OCI-LY3 (cell line): ENCODE measurements around the gene LMTK2.

Source experiments
- H2AFZ ChIP-seq: fragments of 200-600, 300-600 bp; shearing (Covaris generic); 2 replicates; pipeline ENCODE4 v1.6.0; 2014; ENCODE audit warnings: antibody characterized with exemption, low read depth, low read length
- H3K27ac ChIP-seq: fragments of 200-600, 300-600 bp; sonication (generic); 2 replicates; pipeline ENCODE4 v1.5.1; 2014; ENCODE audit warnings: mild to moderate bottlenecking, low read length, moderate library complexity, mixed read lengths
- H3K27me3 ChIP-seq: fragments of 200-600, 300-600 bp; sonication (generic); 2 replicates; pipeline ENCODE4 v1.6.1; 2014; ENCODE audit warnings: low read depth, low read length, mixed read lengths
- H3K36me3 ChIP-seq: fragments of 200-600, 300-600 bp; sonication (generic); replicated peaks from 2 replicates; pipeline ENCODE3; 2014; ENCODE audit warnings: low read depth, low read length, mixed read lengths
- H3K4me1 ChIP-seq: fragments of 300-600, 200-600 bp; sonication (generic); 2 replicates; pipeline ENCODE4 v1.6.1; 2014; ENCODE audit warnings: low read length, mixed read lengths
- H3K4me2 ChIP-seq: fragments of 200-600, 300-600 bp; sonication (generic); 2 replicates; pipeline ENCODE4 v1.6.1; 2014; ENCODE audit warnings: low read length, mixed read lengths
- H3K4me3 ChIP-seq: fragments of 300-600, 200-600 bp; sonication (generic); 2 replicates; pipeline ENCODE4 v1.5.1; 2014; ENCODE audit warnings: antibody characterized with exemption, mild to moderate bottlenecking, low read length, moderate library complexity
- H3K79me2 ChIP-seq: fragments of 300-600, 200-600 bp; shearing (Covaris generic); 2 replicates; pipeline ENCODE4 v1.6.1; 2014; ENCODE audit warnings: mild to moderate bottlenecking, low read length, mixed read lengths
- H3K9ac ChIP-seq: fragments of 300-600, 200-600 bp; shearing (Covaris generic); 2 replicates; pipeline ENCODE4 v1.6.0; 2014; ENCODE audit warnings: mild to moderate bottlenecking, low read length, moderate library complexity
- H3K9me3 ChIP-seq: fragments of 200-600, 300-600 bp; shearing (Covaris generic); 2 replicates; pipeline ENCODE4 v1.6.1; 2014; ENCODE audit warnings: low read length, mixed read lengths; ENCODE audit not compliant: insufficient read depth
- H4K20me1 ChIP-seq: fragments of 200-600, 300-600 bp; sonication (generic); 2 replicates; pipeline ENCODE4 v1.6.1; 2016; ENCODE audit warnings: low read length, mixed read lengths; ENCODE audit not compliant: insufficient read depth
- CTCF ChIP-seq: fragments of 200-600, 300-600 bp; sonication (generic); IDR thresholded peaks from 2 replicates; pipeline ENCODE4 v1.5.1; 2014; ENCODE audit warnings: antibody characterized with exemption, low read length, low read depth
- EZH2phosphoT487 ChIP-seq: fragments of 200-600 bp; shearing (Covaris generic); IDR thresholded peaks from 2 replicates; pipeline ENCODE4 v1.6.1; 2018; ENCODE audit warnings: antibody characterized with exemption, mixed run types, low read depth

The LMTK2 gene

GRCh38 chr7:98126311-98127142 lies 19.9 kb downstream of the LMTK2 start:
- Histone ChIP-seq H3K79me2 (no peaks in the 10 kb centered on the region), H3K4me3 (no peak overlapping the region), H3K4me1 (peaks cover 3% of the 10 kb centered on the region), H3K9me3 (no peaks in the 10 kb centered on the region), H4K20me1 (peaks cover 93% of the 10 kb centered on the region), H3K27me3 (peaks cover 42% of the 10 kb centered on the region), H3K36me3 (no peaks in the 10 kb centered on the region), H2AFZ (no peak overlapping the region), H3K4me2 (no peak overlapping the region), H3K9ac (no peak overlapping the region), H3K27ac (no peak overlapping the region)
- TF ChIP-seq CTCF = no peak
- no peak for TF ChIP-seq EZH2phosphoT487

GRCh38 chr7:98128346-98128745 lies 21.7 kb downstream of the LMTK2 start:
- Histone ChIP-seq H3K4me2 (no peak overlapping the region), H3K9me3 (no peaks in the 10 kb centered on the region), H2AFZ (no peak overlapping the region), H3K4me1 (peaks cover 19% of the 10 kb centered on the region), H3K36me3 (no peaks in the 10 kb centered on the region), H3K79me2 (no peaks in the 10 kb centered on the region), H4K20me1 (peaks cover 95% of the 10 kb centered on the region), H3K27me3 (peaks cover 59% of the 10 kb centered on the region), H3K4me3 (no peak overlapping the region), H3K9ac (no peak overlapping the region), H3K27ac (no peak overlapping the region)
- TF ChIP-seq CTCF (no peak), EZH2phosphoT487 (no peak)

GRCh38 chr7:98130959-98131358 lies 24.3 kb downstream of the LMTK2 start:
- Histone ChIP-seq H3K79me2 (no peaks in the 10 kb centered on the region), H3K4me1 (peaks cover 36% of the 10 kb centered on the region), H3K36me3 (no peaks in the 10 kb centered on the region), H3K4me3 (no peak overlapping the region), H3K27me3 (peaks cover 83% of the 10 kb centered on the region), H3K9me3 (no peaks in the 10 kb centered on the region), H3K9ac (no peak overlapping the region), H3K27ac (no peak overlapping the region), H2AFZ (no peak overlapping the region), H3K4me2 (no peak overlapping the region), H4K20me1 (peaks cover 97% of the 10 kb centered on the region)
- no peak for TF ChIP-seq CTCF
- TF ChIP-seq EZH2phosphoT487 = no peak

GRCh38 chr7:98133181-98133580 lies 26.5 kb downstream of the LMTK2 start:
- TF ChIP-seq CTCF (no peak), EZH2phosphoT487 (peak; percentile 95)
- Histone ChIP-seq H3K36me3 (no peaks in the 10 kb centered on the region), H3K27ac (no peak overlapping the region), H4K20me1 (peaks cover 100% of the 10 kb centered on the region), H3K9ac (no peak overlapping the region), H3K4me2 (peak overlapping the region; percentile 51), H2AFZ (no peak overlapping the region), H3K9me3 (no peaks in the 10 kb centered on the region), H3K27me3 (peaks cover 87% of the 10 kb centered on the region), H3K4me1 (peaks cover 47% of the 10 kb centered on the region), H3K4me3 (peak overlapping the region; percentile 12; the same call in 1 of the 2 replicates), H3K79me2 (no peaks in the 10 kb centered on the region)
